ENCODE data around the gene FER1L5.

The FER1L5 gene

DNA sequence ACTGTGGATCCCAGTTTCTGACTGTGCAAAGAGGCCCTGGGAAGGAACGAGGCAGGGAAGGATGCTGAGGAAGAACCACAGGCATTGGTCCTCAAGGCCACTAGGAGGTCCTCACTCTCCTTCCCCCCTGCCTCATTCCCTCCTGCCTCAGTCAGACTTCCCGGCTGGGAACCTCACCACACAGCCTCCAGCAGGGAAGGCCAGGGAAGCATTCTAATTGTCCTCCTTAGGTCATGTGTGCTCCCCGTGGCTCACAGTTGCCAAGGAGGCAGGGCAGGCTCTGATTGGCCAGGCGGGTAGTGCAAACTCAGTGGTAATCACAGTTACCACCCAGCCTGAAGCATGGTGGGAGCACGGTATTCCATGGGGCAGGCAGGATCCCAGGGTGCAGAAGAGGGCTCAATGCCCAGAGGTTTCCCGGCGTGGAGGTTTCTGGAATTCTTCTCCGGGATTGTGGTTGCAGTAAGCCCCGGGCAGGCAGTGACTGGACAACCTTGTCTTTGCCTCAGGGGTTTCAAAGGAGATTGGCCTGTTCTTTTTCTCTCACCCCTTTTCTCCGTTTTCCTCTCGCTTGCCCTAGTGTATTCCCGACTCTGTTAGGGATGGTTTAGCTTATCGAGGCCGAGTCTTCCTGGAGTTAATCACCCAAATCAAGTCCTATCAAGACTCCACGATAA, 27.1 kb downstream of the FER1L5 start:
- Histone ChIP-seq H3K4me3 (ENCODE audit: low read depth, low read length) (no peak overlapping the region), H2BK120ac (ENCODE audit: insufficient read depth, low read length, poor library complexity) (no peak overlapping the region), H2AK5ac (ENCODE audit: low read length) (no peak overlapping the region), H3K9ac (ENCODE audit: low read length) (no peak overlapping the region), H4K91ac (ENCODE audit: low read depth, low read length) (no peak overlapping the region), H3K4ac (ENCODE audit: low read depth, low read length) (no peak overlapping the region), H2AFZ (ENCODE audit: insufficient read depth, low read length, poor library complexity) (no peak overlapping the region), H3K79me2 (ENCODE audit: control insufficient read depth, insufficient read depth, low read length, poor library complexity) (no peaks in the 10 kb centered on the region), H3K4me2 (ENCODE audit: low read length) (no peak overlapping the region), H2BK5ac (ENCODE audit: low read depth, low read length, poor library complexity) (no peak overlapping the region), H3K9me3 (ENCODE audit: insufficient read depth, low read depth, low read length) (no peaks in the 10 kb centered on the region), H3K27me3 (ENCODE audit: insufficient read depth, low read length) (no peaks in the 10 kb centered on the region), H3K79me1 (ENCODE audit: low read length) (peaks cover 1% of the 10 kb centered on the region), H3K4me1 (ENCODE audit: control insufficient read depth in 1 of 2, insufficient read depth in 2 of 2, low read length in 2 of 2) (peaks cover 4 to 5% of the 10 kb centered on the region in 2 experiments), H3K27ac (ENCODE audit: low read depth, low read length) (no peak overlapping the region), H3K14ac (ENCODE audit: low read length) (no peak overlapping the region), H3K23ac (ENCODE audit: low read length) (no peak overlapping the region), H3K18ac (ENCODE audit: low read length) (no peak overlapping the region), H3K36me3 (ENCODE audit: control insufficient read depth in 1 of 2, insufficient read depth in 2 of 2, low read length in 2 of 2) (no peaks in the 10 kb centered on the region), H2BK12ac (ENCODE audit: low read length) (peak overlapping the region; percentile 38), H4K12ac (ENCODE audit: low read depth, low read length) (no peak overlapping the region), H4K8ac (ENCODE audit: low read depth, low read length) (no peak overlapping the region)
- peak; percentile 59 to 73 for DNase-seq
- WGBS (ENCODE audit: extremely low coverage, insufficient coverage, insufficient read length): no CpG with 5 or more reads among the region's 15 CpGs

DNA sequence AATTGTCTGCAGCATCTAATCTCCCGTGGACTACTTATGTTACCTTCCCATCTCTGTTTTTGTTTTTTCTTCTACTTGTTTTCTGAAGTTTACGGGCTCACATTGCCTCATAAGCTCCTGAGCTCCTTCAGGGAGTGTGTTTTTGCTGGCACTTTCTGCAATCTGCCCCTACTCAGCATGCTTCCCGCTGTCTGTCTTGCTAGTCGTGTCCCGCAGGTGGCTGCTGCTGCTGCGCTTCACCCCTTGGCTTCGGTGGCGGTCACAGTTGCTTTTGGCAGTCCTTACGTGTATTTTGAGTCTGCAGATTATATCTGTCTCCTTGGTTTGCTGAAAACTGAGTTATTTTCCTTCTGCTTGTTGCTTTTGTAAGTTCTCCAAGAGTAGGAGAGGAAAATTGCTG, 37.3 kb downstream of the FER1L5 start:
- H4K12ac ChIP-seq (ENCODE audit: low read depth, low read length): no peak overlapping the region
- H3K23ac ChIP-seq (ENCODE audit: low read length): no peak overlapping the region
- H4K91ac ChIP-seq (ENCODE audit: low read depth, low read length): no peak overlapping the region
- no peak overlapping the region for H2BK5ac ChIP-seq (ENCODE audit: low read depth, low read length, poor library complexity)
- H3K79me2 ChIP-seq (ENCODE audit: control insufficient read depth, insufficient read depth, low read length, poor library complexity): no peaks in the 10 kb centered on the region
- no peak overlapping the region for H2BK12ac ChIP-seq (ENCODE audit: low read length)
- no peak overlapping the region for H3K4me3 ChIP-seq (ENCODE audit: low read depth, low read length)
- H4K8ac ChIP-seq (ENCODE audit: low read depth, low read length): no peak overlapping the region
- no peak overlapping the region for H3K4me2 ChIP-seq (ENCODE audit: low read length)
- no peak overlapping the region for H3K9ac ChIP-seq (ENCODE audit: low read length)
- no peak overlapping the region for H3K14ac ChIP-seq (ENCODE audit: low read length)
- no peaks in the 10 kb centered on the region for H3K27me3 ChIP-seq (ENCODE audit: insufficient read depth, low read length)
- no peak overlapping the region for H3K27ac ChIP-seq (ENCODE audit: low read depth, low read length)
- H3K4ac ChIP-seq (ENCODE audit: low read depth, low read length): no peak overlapping the region
- no peak overlapping the region for H3K18ac ChIP-seq (ENCODE audit: low read length)
- no peak overlapping the region for H2BK120ac ChIP-seq (ENCODE audit: insufficient read depth, low read length, poor library complexity)
- H2AK5ac ChIP-seq (ENCODE audit: low read length): no peak overlapping the region
- peaks cover 2% of the 10 kb centered on the region for H3K9me3 ChIP-seq (ENCODE audit: insufficient read depth, low read depth, low read length)
- no peak overlapping the region for H2AFZ ChIP-seq (ENCODE audit: insufficient read depth, low read length, poor library complexity)
- H3K79me1 ChIP-seq (ENCODE audit: low read length): no peaks in the 10 kb centered on the region
- no peaks in the 10 kb centered on the region for H3K36me3 ChIP-seq (ENCODE audit: control insufficient read depth in 1 of 2, insufficient read depth in 2 of 2, low read length in 2 of 2)
- H3K4me1 ChIP-seq (ENCODE audit: control insufficient read depth in 1 of 2, insufficient read depth in 2 of 2, low read length in 2 of 2): no peaks in the 10 kb centered on the region
- DNase-seq: no peak
- WGBS (ENCODE audit: extremely low coverage, insufficient coverage, insufficient read length): no CpG with 5 or more reads among the region's 9 CpGs

DNA sequence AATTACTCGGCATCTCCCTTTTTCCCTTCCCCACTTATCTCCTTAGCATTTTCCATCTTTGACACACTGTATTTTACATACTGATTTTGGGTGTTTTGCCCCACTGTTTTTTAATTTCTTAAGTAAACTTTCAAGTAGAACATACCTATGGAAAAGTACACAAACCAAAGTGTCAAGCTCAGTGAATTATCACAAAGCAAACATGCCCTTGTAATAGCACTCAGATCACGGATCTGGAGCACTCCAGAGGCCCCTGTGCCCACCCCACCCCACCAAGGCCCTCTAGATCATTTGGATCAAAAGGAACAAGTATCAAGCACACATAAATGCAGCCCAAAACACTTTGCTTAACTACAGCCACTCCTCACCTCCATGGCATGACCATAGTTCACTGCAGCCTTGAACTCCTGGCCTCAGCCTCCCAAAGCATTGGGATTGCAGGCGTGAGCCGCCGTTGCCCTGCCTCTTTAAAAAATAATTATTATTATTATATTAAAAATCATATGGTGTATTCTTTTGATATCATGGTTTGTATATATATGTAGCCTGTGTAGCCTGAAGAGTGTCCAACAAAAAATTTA, 38.1 kb downstream of the FER1L5 start:
- H3K79me2 ChIP-seq (ENCODE audit: control insufficient read depth, insufficient read depth, low read length, poor library complexity): no peaks in the 10 kb centered on the region
- H3K27ac ChIP-seq (ENCODE audit: low read depth, low read length): no peak overlapping the region
- H2BK120ac ChIP-seq (ENCODE audit: insufficient read depth, low read length, poor library complexity): no peak overlapping the region
- H3K9ac ChIP-seq (ENCODE audit: low read length): no peak overlapping the region
- no peak overlapping the region for H3K14ac ChIP-seq (ENCODE audit: low read length)
- H3K4me3 ChIP-seq (ENCODE audit: low read depth, low read length): no peak overlapping the region
- DNase-seq: no peak
- H3K9me3 ChIP-seq (ENCODE audit: insufficient read depth, low read depth, low read length): peaks cover 2% of the 10 kb centered on the region
- no peak overlapping the region for H2AK5ac ChIP-seq (ENCODE audit: low read length)
- H3K23ac ChIP-seq (ENCODE audit: low read length): no peak overlapping the region
- no peak overlapping the region for H2BK5ac ChIP-seq (ENCODE audit: low read depth, low read length, poor library complexity)
- H4K91ac ChIP-seq (ENCODE audit: low read depth, low read length): no peak overlapping the region
- no peaks in the 10 kb centered on the region for H3K79me1 ChIP-seq (ENCODE audit: low read length)
- WGBS (ENCODE audit: extremely low coverage, insufficient coverage, insufficient read length): no CpG with 5 or more reads among the region's 5 CpGs
- H3K4me2 ChIP-seq (ENCODE audit: low read length): no peak overlapping the region
- H3K4me1 ChIP-seq (ENCODE audit: control insufficient read depth in 1 of 2, insufficient read depth in 2 of 2, low read length in 2 of 2): no peaks in the 10 kb centered on the region
- no peak overlapping the region for H3K18ac ChIP-seq (ENCODE audit: low read length)
- no peaks in the 10 kb centered on the region for H3K27me3 ChIP-seq (ENCODE audit: insufficient read depth, low read length)
- no peaks in the 10 kb centered on the region for H3K36me3 ChIP-seq (ENCODE audit: control insufficient read depth in 1 of 2, insufficient read depth in 2 of 2, low read length in 2 of 2)
- H4K12ac ChIP-seq (ENCODE audit: low read depth, low read length): no peak overlapping the region
- no peak overlapping the region for H3K4ac ChIP-seq (ENCODE audit: low read depth, low read length)
- no peak overlapping the region for H2AFZ ChIP-seq (ENCODE audit: insufficient read depth, low read length, poor library complexity)
- H2BK12ac ChIP-seq (ENCODE audit: low read length): no peak overlapping the region
- no peak overlapping the region for H4K8ac ChIP-seq (ENCODE audit: low read depth, low read length)

DNA sequence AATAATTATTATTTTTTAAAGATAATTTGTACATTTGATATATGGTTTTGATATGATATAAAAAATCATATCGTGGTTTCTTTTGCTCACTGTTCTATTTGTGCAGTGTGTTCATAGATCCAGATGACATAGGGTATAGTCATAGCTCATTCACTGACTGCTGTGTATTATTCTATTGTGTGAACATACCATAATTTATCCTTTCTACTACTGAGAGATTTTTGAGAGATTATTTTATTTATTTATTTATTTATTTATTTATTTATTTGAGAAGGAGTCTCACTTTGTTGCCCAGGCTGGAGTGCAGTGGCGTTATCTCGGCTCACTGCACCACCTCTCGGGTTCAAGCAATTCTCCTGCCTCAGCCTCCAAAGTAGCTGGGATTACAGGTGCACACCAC, 39.0 kb downstream of the FER1L5 start:
- no peak overlapping the region for H2BK120ac ChIP-seq (ENCODE audit: insufficient read depth, low read length, poor library complexity)

More for the DNA sequence above, 39.0 kb downstream of the FER1L5 start:
- H3K4me3 ChIP-seq (ENCODE audit: low read depth, low read length): no peak overlapping the region
- H2BK5ac ChIP-seq (ENCODE audit: low read depth, low read length, poor library complexity): no peak overlapping the region
- no peak overlapping the region for H2AFZ ChIP-seq (ENCODE audit: insufficient read depth, low read length, poor library complexity)
- no peak overlapping the region for H3K27ac ChIP-seq (ENCODE audit: low read depth, low read length)
- no peaks in the 10 kb centered on the region for H3K4me1 ChIP-seq (ENCODE audit: control insufficient read depth in 1 of 2, insufficient read depth in 2 of 2, low read length in 2 of 2)
- H3K14ac ChIP-seq (ENCODE audit: low read length): no peak overlapping the region
- H3K23ac ChIP-seq (ENCODE audit: low read length): no peak overlapping the region
- no peak overlapping the region for H3K4ac ChIP-seq (ENCODE audit: low read depth, low read length)
- no peak overlapping the region for H3K18ac ChIP-seq (ENCODE audit: low read length)
- H4K8ac ChIP-seq (ENCODE audit: low read depth, low read length): no peak overlapping the region
- H3K9me3 ChIP-seq (ENCODE audit: insufficient read depth, low read depth, low read length): peaks cover 2% of the 10 kb centered on the region
- no peaks in the 10 kb centered on the region for H3K27me3 ChIP-seq (ENCODE audit: insufficient read depth, low read length)
- H3K9ac ChIP-seq (ENCODE audit: low read length): no peak overlapping the region
- H3K36me3 ChIP-seq (ENCODE audit: control insufficient read depth in 1 of 2, insufficient read depth in 2 of 2, low read length in 2 of 2): no peaks in the 10 kb centered on the region
- no peaks in the 10 kb centered on the region for H3K79me1 ChIP-seq (ENCODE audit: low read length)
- no peaks in the 10 kb centered on the region for H3K79me2 ChIP-seq (ENCODE audit: control insufficient read depth, insufficient read depth, low read length, poor library complexity)
- H4K91ac ChIP-seq (ENCODE audit: low read depth, low read length): no peak overlapping the region
- H2AK5ac ChIP-seq (ENCODE audit: low read length): no peak overlapping the region
- WGBS (ENCODE audit: extremely low coverage, insufficient coverage, insufficient read length): no CpG with 5 or more reads among the region's 4 CpGs
- no peak for DNase-seq
- no peak overlapping the region for H4K12ac ChIP-seq (ENCODE audit: low read depth, low read length)
- H3K4me2 ChIP-seq (ENCODE audit: low read length): no peak overlapping the region
- no peak overlapping the region for H2BK12ac ChIP-seq (ENCODE audit: low read length)

Data from trophoblast cell (in vitro differentiated cells and primary cell).